Stimulated activated CD8-positive, alpha-beta memory T cell treated with anti-CD3 and anti-CD28 coated beads, Interleukin-7, amount 100 ng/mL, for 48 hours (primary cell): Measurements from ENCODE around the gene ZNF211.
A peak's percentile ranks its signal among the peaks of the same experiment; 100 is the strongest.

Experiments used
- DNase-seq, 2 donors: peaks; one replicate each; pipeline ENCODE4 v3.0.0-alpha.2; 2020; ENCODE audit warnings: low read depth in 1 of 2; ENCODE audit errors: extremely low read depth in 1 of 2

The ZNF211 gene

DNA sequence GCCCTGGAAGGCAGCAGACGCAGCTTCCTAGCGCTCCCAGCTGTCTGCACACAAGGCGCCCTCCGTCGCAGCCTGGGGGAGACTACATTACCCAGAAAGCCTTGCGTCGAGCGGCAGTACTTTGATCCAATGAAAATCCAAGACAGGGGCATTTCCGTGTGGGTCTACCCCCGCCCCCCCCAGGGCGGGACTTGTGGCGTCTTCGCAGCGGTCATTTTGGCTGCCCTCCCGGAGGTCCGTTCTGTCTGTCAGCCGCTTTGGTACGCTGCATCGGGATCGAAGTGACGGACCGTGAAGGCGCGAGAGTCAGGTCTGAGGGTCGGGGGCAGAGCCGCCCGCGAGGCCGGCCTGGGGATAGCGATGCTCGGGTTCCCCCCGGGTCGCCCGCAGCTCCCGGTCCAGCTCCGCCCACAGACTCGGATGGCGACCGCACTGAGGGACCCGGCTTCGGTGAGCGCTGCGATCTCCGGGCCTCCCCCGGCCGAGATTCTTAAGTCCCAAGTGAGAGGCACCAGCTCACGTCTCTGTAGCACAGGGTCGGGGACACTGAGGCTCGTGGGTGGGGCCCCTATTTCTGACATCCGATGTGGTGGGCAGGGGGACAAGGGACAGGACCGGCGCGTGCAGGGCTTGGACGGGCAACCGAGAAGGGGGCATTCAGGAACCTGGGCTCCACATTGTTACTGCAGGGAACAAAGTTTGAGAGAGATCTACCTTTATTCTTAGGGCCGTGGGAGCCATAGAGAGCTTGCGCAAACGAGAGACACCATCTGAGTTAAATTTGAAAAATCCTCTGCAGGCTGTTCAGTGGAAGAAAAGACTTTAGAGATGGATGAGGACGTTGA is at the start of gene ZNF211:
ZNF211 (plus strand) TSS at position 182 of the 845 bp plus-strand sequence; CDS start at position 361, 179 bp downstream.
- peak; percentile 76 to 77 for DNase-seq

DNA sequence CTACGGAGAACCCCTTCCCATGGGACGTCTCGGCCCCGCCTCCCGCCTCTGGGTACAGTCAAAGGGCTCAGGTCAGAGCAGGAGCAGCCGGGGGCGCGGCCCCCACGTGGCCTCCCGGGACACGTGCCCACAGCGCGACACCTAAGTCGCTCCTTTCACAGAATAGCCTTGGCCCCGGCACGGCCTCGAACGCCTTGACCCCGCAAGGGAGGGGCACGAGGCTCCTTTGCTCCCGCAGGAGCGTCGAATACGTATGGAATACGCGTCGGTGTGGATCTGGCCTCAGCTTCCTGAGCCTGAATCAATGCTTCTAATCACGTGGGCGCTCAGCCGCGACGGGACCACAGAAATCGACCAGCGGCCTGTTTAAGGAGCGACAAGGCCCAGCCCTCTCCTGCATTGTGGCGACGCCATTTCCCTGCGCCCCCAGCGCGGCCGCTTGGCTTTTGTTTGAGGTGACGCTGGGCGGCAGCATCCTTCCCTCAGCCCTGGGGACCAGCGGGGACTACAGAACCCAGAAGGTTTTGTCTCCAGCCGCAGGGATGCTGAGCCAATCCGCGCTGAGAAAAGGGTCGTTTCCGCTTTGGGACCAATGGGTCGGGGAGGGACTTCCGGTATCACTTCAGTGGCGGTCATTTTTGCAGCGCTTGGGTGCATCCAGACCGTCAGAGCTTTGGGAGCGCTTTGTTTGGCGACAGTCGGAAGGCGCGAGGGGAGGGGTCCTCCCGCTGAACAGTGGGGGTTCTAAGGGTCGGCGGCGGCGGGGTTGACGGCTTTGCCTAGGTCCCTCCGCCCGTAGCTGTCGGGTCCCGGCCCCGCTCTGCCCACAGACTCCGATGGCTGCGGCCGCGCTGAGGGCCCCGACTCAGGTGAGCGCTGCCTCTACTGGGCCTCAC is 49.2 kb upstream of the ZNF211 start, which contains the start of gene ZIK1:
ZIK1 (plus strand) TSS at position 625 of the 896 bp plus-strand sequence; CDS start at position 837, 212 bp downstream.
- peak; percentile 52 to 82 for DNase-seq

DNA sequence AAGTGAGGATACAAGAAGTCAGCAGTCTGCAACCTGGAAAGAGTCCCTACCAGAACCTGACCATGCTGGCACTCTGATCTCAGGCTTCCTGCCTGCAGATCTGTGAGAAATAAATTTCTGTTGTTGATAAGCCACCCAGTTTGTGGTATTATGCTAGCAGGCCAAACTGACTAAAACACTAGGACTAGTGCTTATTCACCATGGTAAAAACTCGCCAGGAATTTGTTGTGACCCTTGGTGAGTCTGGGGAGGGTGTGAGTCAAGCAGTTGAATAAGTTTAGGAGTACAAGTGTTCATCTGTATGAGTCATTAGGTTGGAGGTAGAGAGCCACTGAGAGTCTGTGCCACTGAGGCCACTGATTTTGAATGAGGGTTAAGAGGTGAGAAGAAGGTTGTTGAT is 45.4 kb upstream of the ZNF211 start:
- DNase-seq: no peak

DNA sequence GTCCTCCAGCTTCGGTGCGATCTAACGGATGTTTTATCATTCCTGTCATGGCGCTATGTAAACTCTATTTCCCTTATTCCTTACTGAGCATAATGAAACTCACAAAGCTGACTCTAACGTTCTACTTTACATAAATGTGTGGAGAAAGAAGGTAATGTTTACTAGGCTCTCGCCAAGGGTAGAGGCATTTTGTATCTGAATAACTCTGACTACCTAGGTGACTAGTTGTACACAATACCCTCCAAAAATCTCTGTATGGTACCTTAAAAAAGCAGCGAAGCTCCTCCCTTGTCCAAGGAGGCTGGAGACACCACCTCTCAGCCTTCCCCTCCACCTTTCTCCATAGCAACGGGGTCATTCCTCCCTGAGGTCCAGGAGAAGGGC is 33.6 kb upstream of the ZNF211 start:
- no peak for DNase-seq

DNA sequence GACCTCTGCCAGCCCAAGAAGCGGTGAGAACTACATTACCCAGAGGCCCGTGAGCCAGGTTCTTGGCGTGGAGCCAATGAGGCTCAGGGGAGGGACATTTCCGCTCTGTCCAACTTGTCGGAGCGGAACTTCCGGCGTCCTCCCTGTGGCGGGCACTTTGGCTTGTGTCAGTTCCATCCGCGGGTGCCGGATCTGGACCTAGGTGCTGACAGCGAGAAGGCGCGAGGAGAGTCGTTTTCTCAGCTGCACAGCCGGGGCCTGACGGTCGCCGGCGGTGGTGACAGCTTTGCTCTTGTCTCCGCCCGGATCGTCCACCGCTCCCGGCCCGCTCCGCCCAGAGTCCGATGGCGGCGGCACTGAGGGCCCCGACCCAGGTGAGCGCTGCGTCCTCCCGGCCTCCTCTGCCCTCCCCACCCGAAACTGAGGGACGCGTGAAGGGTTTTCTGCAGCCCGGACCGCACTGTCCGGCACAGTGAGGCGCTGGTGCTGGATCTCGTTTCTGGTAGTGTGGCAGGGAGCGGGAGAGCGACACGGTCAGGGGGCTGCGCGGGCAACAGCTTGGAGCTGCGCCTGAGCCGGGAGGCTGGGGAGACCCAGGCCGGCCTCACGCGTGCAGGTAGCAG is 33.1 kb upstream of the ZNF211 start, which contains the start of gene ZNF530:
ZNF530 (plus strand) TSS at position 125 of the 623 bp plus-strand sequence. CDS start 4,461 bp downstream, outside the sequence.
- peak; percentile 68 to 87 for DNase-seq

DNA sequence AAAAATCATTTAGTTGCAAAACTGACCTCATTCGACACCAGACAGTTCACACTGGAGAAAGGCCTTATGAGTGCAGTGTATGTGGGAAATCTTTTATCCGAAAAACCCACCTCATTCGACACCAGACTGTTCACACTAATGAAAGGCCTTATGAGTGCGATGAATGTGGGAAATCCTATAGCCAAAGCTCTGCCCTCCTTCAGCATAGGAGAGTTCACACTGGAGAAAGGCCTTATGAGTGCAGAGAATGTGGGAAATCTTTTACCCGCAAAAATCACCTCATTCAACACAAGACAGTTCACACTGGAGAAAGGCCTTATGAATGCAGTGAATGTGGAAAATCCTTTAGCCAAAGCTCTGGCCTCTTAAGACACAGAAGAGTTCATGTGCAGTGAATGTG is 26.0 kb upstream of the ZNF211 start:
- no peak for DNase-seq

DNA sequence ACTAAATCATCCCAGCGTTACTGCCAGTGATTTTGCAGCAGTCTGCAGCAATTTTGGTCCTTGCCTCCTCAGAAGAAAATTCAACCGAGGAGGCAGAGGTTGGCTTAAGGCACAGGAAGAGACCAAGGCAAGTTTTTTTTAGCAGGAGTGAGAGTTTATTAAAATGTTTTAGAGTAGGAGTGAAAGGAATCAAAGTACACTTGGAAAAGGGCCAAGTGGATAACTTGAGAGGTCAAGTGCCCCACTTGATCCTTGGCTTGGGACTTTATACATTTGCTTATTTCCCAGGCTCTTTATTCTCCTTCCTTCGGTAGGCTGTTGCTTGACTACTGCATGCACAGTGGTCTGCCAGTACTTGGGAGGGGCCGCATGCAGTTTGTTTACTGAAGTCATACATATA is 21.9 kb upstream of the ZNF211 start:
- no peak for DNase-seq

DNA sequence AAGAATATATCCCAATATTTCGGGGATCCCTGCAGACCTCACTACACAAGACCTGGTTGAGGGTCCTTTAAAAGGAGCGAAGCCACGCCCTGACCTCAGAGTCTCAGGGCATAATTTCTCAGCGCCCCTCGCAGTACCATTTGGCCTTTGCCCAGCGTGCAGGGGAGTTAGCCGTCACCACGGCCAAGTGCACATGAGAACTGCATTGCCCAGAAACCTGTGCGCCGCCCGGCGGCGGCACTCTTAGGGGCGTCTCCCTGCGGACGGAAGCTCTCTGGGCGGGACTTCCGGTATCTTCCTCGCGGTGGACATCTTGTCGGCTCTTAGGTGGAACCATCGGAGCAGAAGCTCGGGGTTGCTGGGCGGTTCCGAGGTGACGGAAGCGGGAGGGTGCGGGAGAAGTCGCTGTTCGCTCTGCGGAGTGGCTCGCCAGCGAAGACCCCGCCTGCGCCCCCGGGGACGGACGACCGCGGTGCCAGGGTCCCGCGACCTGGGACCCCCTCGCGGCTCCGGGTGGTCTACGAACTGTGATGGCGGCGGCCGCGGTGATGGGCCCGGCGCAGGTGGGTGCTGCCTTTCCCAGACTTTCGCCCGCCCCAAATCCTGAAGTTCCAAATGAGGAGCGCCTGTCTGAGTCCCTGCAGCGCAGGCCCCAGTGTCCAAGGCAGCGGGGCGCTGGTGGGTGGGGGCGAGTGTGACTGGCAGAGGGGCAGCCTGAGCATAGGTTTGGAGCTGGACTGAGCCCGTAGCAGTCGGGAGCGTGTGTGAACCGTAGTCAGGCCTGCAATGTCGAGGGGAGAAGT is 18.8 kb upstream of the ZNF211 start, which contains the start of gene ZNF134:
ZNF134 (plus strand) TSS at position 302 of the 803 bp plus-strand sequence. CDS start 5,227 bp downstream, outside the sequence.
- DNase-seq: peak; percentile 75 to 85

DNA sequence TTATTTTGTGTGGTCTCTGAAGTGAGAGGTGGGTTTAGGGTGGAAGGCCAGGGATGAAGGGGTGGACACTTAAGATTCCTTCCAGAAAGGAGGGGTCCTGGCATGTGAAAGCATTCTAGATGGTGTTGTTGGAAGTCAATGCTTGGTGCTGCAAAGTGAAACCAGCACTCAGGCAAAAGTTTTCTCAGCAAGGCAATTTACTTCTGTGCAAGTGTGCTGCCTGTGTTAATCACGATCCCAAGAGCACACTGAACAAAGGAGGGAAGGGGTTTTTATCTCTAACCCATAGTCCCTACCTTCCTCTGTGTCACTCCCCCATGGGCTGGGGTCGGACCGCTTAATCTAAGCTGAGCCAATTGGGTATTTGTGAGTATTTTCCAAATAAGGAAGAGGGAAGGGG is 17.6 kb upstream of the ZNF211 start:
- no peak for DNase-seq

DNA sequence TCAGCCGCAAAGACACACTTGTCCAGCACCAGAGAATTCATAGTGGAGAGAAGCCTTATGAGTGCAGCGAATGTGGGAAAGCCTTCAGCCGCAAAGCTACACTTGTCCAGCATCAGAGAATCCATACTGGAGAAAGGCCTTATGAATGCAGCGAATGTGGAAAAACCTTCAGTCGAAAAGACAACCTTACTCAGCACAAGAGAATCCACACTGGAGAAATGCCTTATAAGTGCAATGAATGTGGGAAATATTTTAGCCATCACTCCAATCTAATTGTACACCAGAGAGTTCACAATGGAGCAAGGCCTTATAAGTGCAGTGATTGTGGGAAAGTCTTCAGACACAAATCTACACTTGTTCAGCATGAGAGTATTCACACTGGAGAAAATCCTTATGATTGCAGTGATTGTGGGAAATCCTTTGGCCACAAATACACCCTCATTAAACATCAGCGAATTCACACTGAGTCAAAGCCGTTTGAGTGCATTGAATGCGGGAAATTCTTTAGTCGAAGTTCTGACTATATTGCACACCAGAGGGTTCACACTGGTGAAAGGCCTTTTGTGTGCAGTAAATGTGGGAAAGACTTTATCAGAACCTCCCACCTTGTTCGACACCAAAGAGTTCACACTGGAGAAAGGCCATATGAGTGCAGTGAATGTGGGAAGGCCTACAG is 12.2 kb upstream of the ZNF211 start:
- no peak for DNase-seq

DNA sequence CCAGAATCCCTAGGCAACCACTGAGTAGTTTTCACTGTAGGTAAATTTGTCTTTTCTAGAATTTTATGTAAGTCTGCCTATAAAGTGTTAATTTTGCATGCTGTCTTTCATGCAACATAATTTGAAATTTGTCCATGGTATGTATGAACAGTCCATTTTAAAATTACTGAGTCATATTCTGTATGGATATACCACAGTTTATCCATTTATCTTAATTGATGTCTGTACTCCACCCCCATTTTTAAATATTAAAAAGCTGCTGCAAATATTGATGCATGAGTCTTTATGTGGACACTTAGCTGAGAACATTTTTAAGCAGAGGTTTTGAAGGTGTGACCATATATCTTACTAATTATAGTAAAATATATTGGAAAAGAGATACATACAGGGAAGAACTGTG is 9.9 kb upstream of the ZNF211 start:
- DNase-seq: no peak

DNA sequence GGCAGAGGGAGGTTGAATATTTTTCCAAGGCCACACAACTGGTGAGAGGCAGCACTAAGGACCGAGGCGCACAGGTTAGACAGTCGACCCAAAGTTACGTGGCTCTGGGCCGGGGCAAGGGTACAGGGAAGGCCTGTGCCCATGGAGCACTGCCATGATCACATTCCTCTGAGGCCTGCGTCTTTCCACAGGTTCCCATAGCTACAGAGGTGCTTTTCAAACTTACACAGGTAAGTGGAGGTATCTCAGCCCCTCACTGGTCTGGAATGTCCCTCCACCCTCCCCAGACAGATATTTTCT is 814 bp downstream of the ZNF211 start:
- DNase-seq: no peak

DNA sequence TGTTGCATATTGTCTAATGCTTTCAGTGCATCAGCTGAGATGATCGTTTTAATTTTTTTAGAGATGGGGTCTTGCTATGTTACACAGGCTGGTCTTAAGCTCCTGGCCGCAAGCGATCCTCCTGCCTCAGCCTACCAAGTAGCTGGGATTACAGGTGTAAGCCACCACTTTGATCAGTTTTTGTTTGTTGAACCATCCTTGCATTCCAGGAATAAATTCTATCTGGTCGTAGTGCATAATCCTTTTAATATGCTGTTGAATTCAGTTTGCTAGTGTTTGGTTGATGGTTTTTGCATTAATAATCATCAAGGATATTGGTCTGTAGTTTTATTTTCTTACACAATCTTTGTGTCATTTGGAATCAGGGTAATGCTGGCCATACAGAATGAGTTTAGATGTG is 4.4 kb downstream of the ZNF211 start:
- DNase-seq: no peak

DNA sequence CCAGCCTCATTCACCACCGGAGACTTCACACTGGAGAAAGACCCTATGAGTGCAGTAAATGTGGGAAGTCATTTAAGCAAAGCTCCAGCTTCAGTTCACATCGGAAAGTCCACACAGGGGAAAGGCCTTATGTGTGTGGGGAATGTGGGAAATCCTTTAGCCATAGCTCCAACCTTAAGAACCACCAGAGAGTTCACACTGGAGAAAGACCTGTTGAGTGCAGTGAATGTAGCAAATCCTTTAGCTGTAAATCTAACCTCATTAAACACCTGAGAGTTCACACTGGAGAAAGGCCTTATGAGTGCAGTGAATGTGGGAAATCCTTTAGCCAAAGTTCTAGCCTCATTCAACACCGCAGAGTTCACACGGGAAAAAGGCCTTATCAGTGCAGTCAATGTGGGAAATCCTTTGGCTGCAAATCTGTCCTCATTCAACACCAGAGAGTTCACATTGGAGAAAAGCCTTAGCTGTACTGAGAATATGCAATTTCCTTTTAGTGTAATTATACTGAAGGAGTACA is 8.8 kb downstream of the ZNF211 start:
- DNase-seq: no peak

DNA sequence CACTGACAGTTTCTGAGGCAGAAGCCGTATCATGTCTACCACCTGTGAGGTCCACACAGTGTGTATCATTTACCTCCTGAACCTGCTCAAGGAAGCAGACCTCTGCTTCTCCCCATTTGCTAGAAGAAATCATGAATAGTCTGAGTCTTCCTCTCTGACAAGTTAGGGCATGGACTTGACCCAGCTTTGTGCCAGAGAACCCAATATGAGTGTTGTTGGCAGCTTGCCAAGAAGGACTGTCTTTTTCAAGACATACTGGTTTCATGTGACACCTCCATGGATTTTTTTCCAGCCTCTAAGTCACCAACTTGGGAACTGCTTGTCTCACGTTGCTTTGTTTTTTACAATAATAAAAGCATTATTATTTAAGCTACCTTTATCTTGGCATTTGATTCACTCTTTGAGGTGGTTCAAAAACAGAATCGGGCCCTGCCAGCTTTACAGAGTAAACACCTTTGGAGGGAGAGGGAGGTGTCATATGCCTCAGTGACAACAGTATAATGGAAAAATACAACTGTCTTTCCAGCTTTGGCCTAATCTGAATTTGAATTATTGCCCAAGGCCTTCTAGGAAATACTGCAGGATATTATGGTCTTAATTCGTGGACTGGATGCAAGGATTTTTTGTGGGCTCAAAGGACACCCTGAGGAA is 9.6 kb downstream of the ZNF211 start:
- no peak for DNase-seq

DNA sequence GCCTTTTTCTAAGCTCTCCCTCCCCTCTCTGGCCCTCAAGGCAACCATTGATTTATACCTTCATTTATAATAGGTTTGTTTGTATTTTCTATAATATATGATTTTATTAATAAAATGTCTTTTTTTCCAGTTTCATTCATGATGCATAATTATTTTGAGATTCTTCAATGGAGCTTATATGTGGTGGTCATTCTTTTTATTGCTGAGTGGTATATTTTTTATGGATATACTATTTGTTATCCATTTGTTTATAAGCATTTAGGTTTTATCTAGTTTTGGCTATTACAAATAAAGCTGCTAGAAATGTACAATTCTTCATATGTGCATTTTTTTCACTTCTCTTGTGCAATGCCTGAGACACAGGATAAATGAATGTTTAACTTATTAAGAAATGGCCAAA is 10.8 kb downstream of the ZNF211 start:
- no peak for DNase-seq

DNA sequence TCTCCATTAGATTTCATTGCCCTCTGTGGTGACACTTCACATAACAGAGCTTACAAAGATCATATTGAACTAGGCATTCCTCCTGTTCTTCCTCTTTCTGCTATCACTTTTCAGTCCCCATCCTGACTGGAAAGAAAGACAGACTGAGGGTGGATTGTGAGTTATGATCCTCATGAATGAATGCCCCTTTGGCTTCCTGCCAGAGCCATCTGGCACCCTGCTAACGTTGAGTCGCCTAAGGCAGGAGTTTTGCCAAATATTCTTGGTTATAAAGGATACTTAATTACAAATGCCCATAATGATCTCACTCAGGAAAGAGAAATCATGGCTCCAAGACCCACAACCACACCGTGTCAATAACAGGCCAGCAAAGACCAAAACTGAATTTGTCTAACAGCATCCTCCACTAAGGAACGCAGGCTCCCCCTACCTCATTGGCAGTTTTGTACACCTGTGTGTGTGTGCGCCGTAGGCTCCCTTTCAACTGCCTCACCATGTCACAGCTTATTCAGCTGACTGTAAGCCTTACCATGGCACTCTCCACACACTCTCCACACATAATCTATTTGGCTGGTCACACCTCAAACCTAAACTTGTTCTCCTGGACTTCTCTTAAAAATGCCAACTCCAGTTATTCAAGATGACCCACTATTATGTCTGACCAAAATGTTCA is 15.5 kb downstream of the ZNF211 start:
- no peak for DNase-seq

DNA sequence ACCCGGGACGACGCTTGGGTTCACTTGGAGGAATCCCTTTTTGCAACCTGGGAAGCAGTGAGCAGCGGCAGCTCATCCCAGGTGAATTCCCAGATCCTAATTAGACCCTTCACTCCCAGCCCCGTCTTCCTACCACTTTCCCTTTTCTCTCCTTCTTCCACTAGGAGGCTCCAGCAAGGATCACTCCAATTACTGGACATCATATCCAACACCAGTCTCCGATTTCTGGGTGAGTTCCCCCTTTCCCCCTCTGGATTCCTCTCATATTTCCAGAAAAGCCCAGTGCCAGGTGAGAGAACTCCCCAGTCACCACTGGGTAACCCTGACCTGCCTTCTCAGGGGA is 18.7 kb downstream of the ZNF211 start:
- no peak for DNase-seq

DNA sequence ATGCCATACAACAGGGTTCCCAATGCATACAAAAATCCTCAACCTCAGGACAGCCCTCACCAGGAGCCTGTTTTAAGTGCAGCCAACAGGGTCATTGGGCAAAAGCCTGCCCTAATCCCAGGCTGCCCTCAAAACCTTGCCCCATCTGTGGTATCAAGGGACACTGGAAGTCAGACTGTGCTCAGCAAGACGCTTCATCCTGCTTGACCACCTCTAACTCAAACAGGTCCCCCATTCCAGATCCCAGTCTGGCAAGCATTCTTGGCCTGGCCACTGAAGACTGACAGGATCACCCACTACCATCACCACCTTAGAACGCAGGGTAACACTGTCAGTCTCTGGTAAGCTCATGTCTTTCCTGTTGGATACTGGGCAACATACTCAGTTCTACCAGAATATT is 20.7 kb downstream of the ZNF211 start:
- no peak for DNase-seq
